Measurements from ENCODE around the gene F13A1. TPM values are rescaled to one million over a fixed set of nuclear protein-coding genes. Genes with fewer than 3 reads are reported as not detected.

The F13A1 gene
- total RNA-seq, result not detected

GRCh38 chr6:6319952-6320811, at the start of gene F13A1:
TSS of gene F13A1 (minus strand) at chr6:6320662. CDS start at chr6:6318664, 1,998 bp downstream.
- DNase-seq, result no peak
- intact Hi-C loops (cut with micrococcal nuclease), result loop anchor here (10.0 kb wide), 1 partner anchor 855 kb away; no protein-coding TSS in a partner anchor
- peaks cover 53% of the 10 kb centered on the region for H3K27me3 Mint-ChIP-seq (ENCODE audit: low read depth)

GRCh38 chr6:6368684-6369052, 48.2 kb upstream of the F13A1 start:
- DNase-seq, result no peak
- intact Hi-C loops (cut with micrococcal nuclease), result no loop called here
- no peaks in the 10 kb centered on the region for H3K36me3 Mint-ChIP-seq (ENCODE audit: low read depth)
- CTCF ChIA-PET, result no interaction called here
- H3K4me1 Mint-ChIP-seq (ENCODE audit: low read depth), result no peaks in the 10 kb centered on the region
- H3K4me3 Mint-ChIP-seq, result no peak overlapping the region
- H3K27me3 Mint-ChIP-seq (ENCODE audit: low read depth), result peaks cover 22% of the 10 kb centered on the region
- H3K27ac Mint-ChIP-seq, result no peak overlapping the region
- peaks cover 2% of the 10 kb centered on the region for H3K9me3 Mint-ChIP-seq

More at GRCh38 chr6:6319952-6320811, at the start of gene F13A1:
- no peaks in the 10 kb centered on the region for H3K9me3 Mint-ChIP-seq
- H3K4me1 Mint-ChIP-seq (ENCODE audit: low read depth), result no peaks in the 10 kb centered on the region
- no peak within 1 kb of the TSS for H3K4me3 Mint-ChIP-seq
- CTCF ChIA-PET, result interaction anchor here (0.7 kb wide), 1 partner anchor 59 kb away, joined by 3 read pairs; no protein-coding TSS in a partner anchor
- no peak within 1 kb of the TSS for H3K27ac Mint-ChIP-seq
- H3K36me3 Mint-ChIP-seq (ENCODE audit: low read depth), result no peaks in the 10 kb centered on the region

GRCh38 chr6:6368040-6368683, 47.7 kb upstream of the F13A1 start:
- H3K27ac Mint-ChIP-seq, result no peak overlapping the region
- peaks cover under 1% of the 10 kb centered on the region for H3K9me3 Mint-ChIP-seq
- CTCF ChIA-PET, result no interaction called here

GRCh38 chr6:6366803-6367202, 46.3 kb upstream of the F13A1 start:
- no peaks in the 10 kb centered on the region for H3K36me3 Mint-ChIP-seq (ENCODE audit: low read depth)
- H3K27ac Mint-ChIP-seq, result no peak overlapping the region
- no peaks in the 10 kb centered on the region for H3K4me1 Mint-ChIP-seq (ENCODE audit: low read depth)
- CTCF ChIA-PET, result no interaction called here
- no peaks in the 10 kb centered on the region for H3K9me3 Mint-ChIP-seq
- no peak overlapping the region for H3K4me3 Mint-ChIP-seq
- no peak for DNase-seq
- peaks cover 18% of the 10 kb centered on the region for H3K27me3 Mint-ChIP-seq (ENCODE audit: low read depth)
- intact Hi-C loops (cut with micrococcal nuclease), result no loop called here

More at GRCh38 chr6:6368040-6368683, 47.7 kb upstream of the F13A1 start:
- no peaks in the 10 kb centered on the region for H3K36me3 Mint-ChIP-seq (ENCODE audit: low read depth)
- peaks cover 20% of the 10 kb centered on the region for H3K27me3 Mint-ChIP-seq (ENCODE audit: low read depth)
- no peak overlapping the region for H3K4me3 Mint-ChIP-seq
- no peaks in the 10 kb centered on the region for H3K4me1 Mint-ChIP-seq (ENCODE audit: low read depth)
- no peak for DNase-seq
- intact Hi-C loops (cut with micrococcal nuclease), result no loop called here

GRCh38 chr6:6365242-6365641, 44.8 kb upstream of the F13A1 start:
- DNase-seq, result no peak
- CTCF ChIA-PET, result interaction anchor here (0.6 kb wide), 1 partner anchor 161 kb away, joined by 5 read pairs; no protein-coding TSS in a partner anchor
- H3K27ac Mint-ChIP-seq, result no peak overlapping the region
- peaks cover 12% of the 10 kb centered on the region for H3K27me3 Mint-ChIP-seq (ENCODE audit: low read depth)
- H3K36me3 Mint-ChIP-seq (ENCODE audit: low read depth), result no peaks in the 10 kb centered on the region
- H3K9me3 Mint-ChIP-seq, result no peaks in the 10 kb centered on the region
- no peak overlapping the region for H3K4me3 Mint-ChIP-seq
- no peaks in the 10 kb centered on the region for H3K4me1 Mint-ChIP-seq (ENCODE audit: low read depth)
- intact Hi-C loops (cut with micrococcal nuclease), result no loop called here

GRCh38 chr6:6362056-6362840, 41.8 kb upstream of the F13A1 start:
- H3K27me3 Mint-ChIP-seq (ENCODE audit: low read depth), result peaks cover 2% of the 10 kb centered on the region
- H3K27ac Mint-ChIP-seq, result no peak overlapping the region
- no peaks in the 10 kb centered on the region for H3K36me3 Mint-ChIP-seq (ENCODE audit: low read depth)
- CTCF ChIA-PET, result no interaction called here
- H3K9me3 Mint-ChIP-seq, result no peaks in the 10 kb centered on the region
- intact Hi-C loops (cut with micrococcal nuclease), result no loop called here
- H3K4me1 Mint-ChIP-seq (ENCODE audit: low read depth), result no peaks in the 10 kb centered on the region
- H3K4me3 Mint-ChIP-seq, result no peak overlapping the region
- no peak for DNase-seq

GRCh38 chr6:6357530-6357929, 37.1 kb upstream of the F13A1 start:
- no peak overlapping the region for H3K4me3 Mint-ChIP-seq
- H3K4me1 Mint-ChIP-seq (ENCODE audit: low read depth), result no peaks in the 10 kb centered on the region
- DNase-seq, result no peak
- H3K36me3 Mint-ChIP-seq (ENCODE audit: low read depth), result no peaks in the 10 kb centered on the region
- CTCF ChIA-PET, result no interaction called here
- no peak overlapping the region for H3K27ac Mint-ChIP-seq
- peaks cover 11% of the 10 kb centered on the region for H3K27me3 Mint-ChIP-seq (ENCODE audit: low read depth)
- no peaks in the 10 kb centered on the region for H3K9me3 Mint-ChIP-seq
- intact Hi-C loops (cut with micrococcal nuclease), result loop anchor here (10.0 kb wide), 1 partner anchor 187 kb away; no protein-coding TSS in a partner anchor

- intact Hi-C loops (cut with micrococcal nuclease), result loop anchor here (10.0 kb wide), 1 partner anchor 188 kb away; no protein-coding TSS in a partner anchor
- H3K9me3 Mint-ChIP-seq, result no peaks in the 10 kb centered on the region
- no peak for DNase-seq
- CTCF ChIA-PET, result no interaction called here
- H3K27ac Mint-ChIP-seq, result no peak overlapping the region
- H3K4me3 Mint-ChIP-seq, result no peak overlapping the region
- no peaks in the 10 kb centered on the region for H3K4me1 Mint-ChIP-seq (ENCODE audit: low read depth)
- H3K27me3 Mint-ChIP-seq (ENCODE audit: low read depth), result peaks cover 11% of the 10 kb centered on the region
- no peaks in the 10 kb centered on the region for H3K36me3 Mint-ChIP-seq (ENCODE audit: low read depth)
Observed at GRCh38 chr6:6357032-6357431, 36.6 kb upstream of the F13A1 start.

- H3K27ac Mint-ChIP-seq, result no peak overlapping the region
- H3K36me3 Mint-ChIP-seq (ENCODE audit: low read depth), result no peaks in the 10 kb centered on the region
- H3K9me3 Mint-ChIP-seq, result no peaks in the 10 kb centered on the region
- DNase-seq, result no peak
- H3K27me3 Mint-ChIP-seq (ENCODE audit: low read depth), result peaks cover 22% of the 10 kb centered on the region
- no peak overlapping the region for H3K4me3 Mint-ChIP-seq
- no peaks in the 10 kb centered on the region for H3K4me1 Mint-ChIP-seq (ENCODE audit: low read depth)
- intact Hi-C loops (cut with micrococcal nuclease), result loop anchor here (10.0 kb wide), 1 partner anchor 192 kb away; no protein-coding TSS in a partner anchor
- CTCF ChIA-PET, result no interaction called here
Observed at GRCh38 chr6:6352772-6353171, 32.3 kb upstream of the F13A1 start.

- Mint-ChIP-seq H3K4me1 (ENCODE audit: low read depth) (no peaks in the 10 kb centered on the region), H3K9me3 (no peaks in the 10 kb centered on the region), H3K27ac (no peak overlapping the region), H3K27me3 (ENCODE audit: low read depth) (peaks cover 19% of the 10 kb centered on the region), H3K36me3 (ENCODE audit: low read depth) (no peaks in the 10 kb centered on the region), H3K4me3 (no peak overlapping the region)
- no peak for DNase-seq
- CTCF ChIA-PET, result no interaction called here
- intact Hi-C loops (cut with micrococcal nuclease), result loop anchor here (10.0 kb wide), 1 partner anchor 193 kb away; no protein-coding TSS in a partner anchor
Observed at GRCh38 chr6:6351511-6352025, 31.1 kb upstream of the F13A1 start.

GRCh38 chr6:6350696-6351095, 30.2 kb upstream of the F13A1 start:
- Mint-ChIP-seq H3K27ac (no peak overlapping the region), H3K36me3 (ENCODE audit: low read depth) (no peaks in the 10 kb centered on the region), H3K9me3 (no peaks in the 10 kb centered on the region), H3K4me3 (no peak overlapping the region), H3K27me3 (ENCODE audit: low read depth) (peaks cover 19% of the 10 kb centered on the region), H3K4me1 (ENCODE audit: low read depth) (no peaks in the 10 kb centered on the region)
- CTCF ChIA-PET, result no interaction called here
- DNase-seq, result no peak
- intact Hi-C loops (cut with micrococcal nuclease), result loop anchor here (10.0 kb wide), 1 partner anchor 194 kb away; no protein-coding TSS in a partner anchor

- Mint-ChIP-seq H3K9me3 (no peaks in the 10 kb centered on the region), H3K27ac (no peak overlapping the region), H3K4me3 (no peak overlapping the region), H3K27me3 (ENCODE audit: low read depth) (peaks cover 17% of the 10 kb centered on the region), H3K4me1 (ENCODE audit: low read depth) (no peaks in the 10 kb centered on the region), H3K36me3 (ENCODE audit: low read depth) (no peaks in the 10 kb centered on the region)
- CTCF ChIA-PET, result no interaction called here
- no peak for DNase-seq
- intact Hi-C loops (cut with micrococcal nuclease), result no loop called here
Observed at GRCh38 chr6:6348256-6348655, 27.8 kb upstream of the F13A1 start.
